ENCODE results near the gene TUBA1C.
"Not testable (repeated sequence)": the region's sequence is repeated elsewhere in the genome, so short reads cannot be mapped to it uniquely, and the experiment has no call there.

The TUBA1C gene

GRCh38 chr12:49260571-49261363, 4.1 kb upstream of the TUBA1C start:
- TF ChIP-seq CTCF (IDR thresholded peaks at IDR 0.05; ENCODE audit: low read depth, low read length): no peak
- Histone ChIP-seq H3K36me3 (peaks cover 10% of the 10 kb centered on the region), H3K27me3 (no peaks in the 10 kb centered on the region), H3K4me3 (ENCODE audit: low read depth, low read length) (no peak overlapping the region), H3K9me3 (no peaks in the 10 kb centered on the region), H3K4me1 (no peaks in the 10 kb centered on the region; the same call in 1 of the 2 replicates)
- no peak for DNase-seq

DNA sequence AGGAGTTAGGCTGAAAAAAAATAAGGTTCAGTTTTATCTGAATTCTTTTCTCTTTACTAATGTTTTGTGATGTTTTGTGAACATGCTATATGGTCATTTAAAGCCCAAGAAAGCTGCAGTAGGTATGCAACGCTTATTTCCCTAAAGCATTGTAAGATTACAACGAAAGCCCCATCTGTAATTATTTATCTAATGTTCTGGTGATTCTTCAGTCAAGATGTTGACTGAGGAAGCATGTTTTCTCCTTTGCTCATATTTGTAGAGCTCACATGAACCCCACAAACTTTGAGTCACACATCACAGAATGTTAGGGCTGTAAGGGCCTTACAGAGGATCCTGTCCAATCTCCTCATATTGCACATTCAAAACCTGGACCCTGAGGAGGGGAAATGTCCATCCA, 3.2 kb upstream of the TUBA1C start:
- H3K27me3 ChIP-seq: no peaks in the 10 kb centered on the region
- no peak for TF ChIP-seq CTCF (IDR thresholded peaks at IDR 0.05; ENCODE audit: low read depth, low read length)
- no peak for DNase-seq
- peaks cover 10% of the 10 kb centered on the region for H3K36me3 ChIP-seq
- H3K9me3 ChIP-seq: no peaks in the 10 kb centered on the region
- no peaks in the 10 kb centered on the region; the same call in 1 of the 2 replicates for H3K4me1 ChIP-seq
- no peak overlapping the region for H3K4me3 ChIP-seq (ENCODE audit: low read depth, low read length)

DNA sequence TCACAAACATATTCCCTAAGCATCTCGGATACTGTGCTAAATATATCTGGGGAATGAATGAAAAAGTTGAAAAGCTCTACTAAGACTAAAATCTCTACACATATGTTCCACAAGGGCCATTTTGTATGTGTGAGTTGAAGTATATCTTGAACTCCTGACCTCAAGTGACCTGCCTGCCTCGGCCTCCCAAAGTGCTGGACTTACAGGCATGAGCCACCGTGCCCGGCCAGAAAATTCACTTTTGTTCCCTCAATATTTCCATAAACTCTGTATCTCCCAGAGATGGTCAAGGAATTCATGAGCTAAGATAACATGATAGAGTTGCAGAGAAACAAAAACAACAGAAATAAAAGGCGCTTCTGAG, 1.5 kb upstream of the TUBA1C start:
- H3K4me3 ChIP-seq (ENCODE audit: low read depth, low read length): no peak overlapping the region
- no peaks in the 10 kb centered on the region; the same call in 1 of the 2 replicates for H3K4me1 ChIP-seq
- no peak for TF ChIP-seq CTCF (IDR thresholded peaks at IDR 0.05; ENCODE audit: low read depth, low read length)
- no peaks in the 10 kb centered on the region for H3K27me3 ChIP-seq
- H3K9me3 ChIP-seq: no peaks in the 10 kb centered on the region
- peaks cover 4% of the 10 kb centered on the region for H3K36me3 ChIP-seq
- DNase-seq: no peak

- no peak for TF ChIP-seq CTCF (IDR thresholded peaks at IDR 0.05; ENCODE audit: low read depth, low read length)
- Histone ChIP-seq H3K27me3 (no peaks in the 10 kb centered on the region), H3K4me1 (no peaks in the 10 kb centered on the region; the same call in 1 of the 2 replicates), H3K36me3 (peaks cover 3% of the 10 kb centered on the region; the same call in 1 of the 2 replicates), H3K9me3 (no peaks in the 10 kb centered on the region), H3K4me3 (ENCODE audit: low read depth, low read length) (no peak overlapping the region)
- no peak for DNase-seq
These were observed 413 bp upstream of the TUBA1C start for GRCh38 chr12:49264466-49264872.

DNA sequence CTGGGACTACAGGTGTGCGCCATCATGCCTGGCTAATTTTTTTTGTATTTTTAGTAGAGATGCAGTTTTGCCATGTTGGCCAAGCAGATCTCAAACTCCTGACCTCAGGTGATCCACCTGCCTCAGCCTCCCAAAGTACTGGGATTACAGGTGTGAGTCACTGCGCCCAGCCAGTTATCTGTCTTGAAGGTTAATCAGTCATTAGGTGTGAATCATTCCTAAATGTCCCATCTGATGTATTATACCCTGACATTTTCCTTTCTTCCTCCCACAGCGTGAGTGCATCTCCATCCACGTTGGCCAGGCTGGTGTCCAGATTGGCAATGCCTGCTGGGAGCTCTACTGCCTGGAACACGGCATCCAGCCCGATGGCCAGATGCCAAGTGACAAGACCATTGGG, 4.3 kb downstream of the TUBA1C start:
- H3K36me3 ChIP-seq; H3K4me3 ChIP-seq (ENCODE audit: low read depth, low read length); H3K27me3 ChIP-seq; DNase-seq; H3K9me3 ChIP-seq; H3K4me1 ChIP-seq: not testable (repeated sequence)

- Histone ChIP-seq H3K36me3 (no peaks in the 10 kb centered on the region), H3K27me3 (0 out of 2 replicates have a peak, but pooled peaks cover 2% of the 10 kb centered on the region), H3K4me3 (ENCODE audit: low read depth, low read length) (no peak overlapping the region), H3K4me1 (peaks cover 3% of the 10 kb centered on the region), H3K9me3 (no peaks in the 10 kb centered on the region)
- TF ChIP-seq CTCF (IDR thresholded peaks at IDR 0.05; ENCODE audit: low read depth, low read length): no peak
- DNase-seq: no peak
These were observed 8.2 kb downstream of the TUBA1C start for GRCh38 chr12:49272790-49273725.
